22Rv1 (cell line): ENCODE results near the gene ITGB1.

Experiments
- ZFX ChIP-seq: fragments of 450-650 bp; IDR thresholded peaks from 2 replicates; pipeline ENCODE4 v1.6.1; 2017; ENCODE audit warnings: antibody characterized with exemption, borderline replicate concordance
- TF ChIP-seq, protein P1 (sequence below): fragments of 450-650 bp; IDR thresholded peaks from 2 replicates; pipeline ENCODE4 v1.5.1; 2017; ENCODE audit warnings: mild to moderate bottlenecking

DNA sequence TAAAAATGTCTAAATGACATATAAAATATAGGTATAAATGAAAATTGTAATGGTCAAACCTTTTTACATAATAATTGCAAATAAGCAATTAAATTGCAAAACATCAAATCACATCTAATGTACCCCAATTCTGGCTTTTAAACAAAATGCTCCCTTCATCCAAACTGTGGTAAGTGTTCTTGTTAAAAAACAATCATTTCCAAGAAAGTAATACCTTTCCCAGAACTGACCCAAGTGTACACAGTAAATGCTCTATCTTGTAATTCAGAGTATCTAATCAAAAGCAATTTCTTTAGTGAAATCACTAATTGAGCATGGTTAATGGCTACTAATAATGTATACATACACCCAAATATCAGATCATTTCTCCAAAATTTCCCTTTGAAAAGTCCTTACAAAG is 28.0 kb downstream of the ITGB1 start:
- TF ChIP-seq, protein P1, sequence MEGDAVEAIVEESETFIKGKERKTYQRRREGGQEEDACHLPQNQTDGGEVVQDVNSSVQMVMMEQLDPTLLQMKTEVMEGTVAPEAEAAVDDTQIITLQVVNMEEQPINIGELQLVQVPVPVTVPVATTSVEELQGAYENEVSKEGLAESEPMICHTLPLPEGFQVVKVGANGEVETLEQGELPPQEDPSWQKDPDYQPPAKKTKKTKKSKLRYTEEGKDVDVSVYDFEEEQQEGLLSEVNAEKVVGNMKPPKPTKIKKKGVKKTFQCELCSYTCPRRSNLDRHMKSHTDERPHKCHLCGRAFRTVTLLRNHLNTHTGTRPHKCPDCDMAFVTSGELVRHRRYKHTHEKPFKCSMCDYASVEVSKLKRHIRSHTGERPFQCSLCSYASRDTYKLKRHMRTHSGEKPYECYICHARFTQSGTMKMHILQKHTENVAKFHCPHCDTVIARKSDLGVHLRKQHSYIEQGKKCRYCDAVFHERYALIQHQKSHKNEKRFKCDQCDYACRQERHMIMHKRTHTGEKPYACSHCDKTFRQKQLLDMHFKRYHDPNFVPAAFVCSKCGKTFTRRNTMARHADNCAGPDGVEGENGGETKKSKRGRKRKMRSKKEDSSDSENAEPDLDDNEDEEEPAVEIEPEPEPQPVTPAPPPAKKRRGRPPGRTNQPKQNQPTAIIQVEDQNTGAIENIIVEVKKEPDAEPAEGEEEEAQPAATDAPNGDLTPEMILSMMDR = no peak
- TF ChIP-seq ZFX = no peak
